ENCODE measurements around the gene SLC16A1. TPM values are rescaled to one million over a fixed set of nuclear protein-coding genes. Genes with fewer than 3 reads are reported as not detected.

SLC16A1 gene
- total RNA-seq, 1 donor from 2014 or later, result 79.3 TPM

- Mint-ChIP-seq H3K4me1 (ENCODE audit: unreplicated experiment) (peaks cover 36% of the 10 kb centered on the region), H3K27ac (peak overlapping the region; percentile 57), H3K27me3 (no peaks in the 10 kb centered on the region), H3K36me3 (peaks cover 16% of the 10 kb centered on the region), H3K9me3 (no peaks in the 10 kb centered on the region), H3K4me3 (peak overlapping the region; percentile 99)
- TF ChIP-seq CTCF (conservative IDR thresholded peaks at IDR 0.05), result no peak
- peak; percentile 75 for DNase-seq (ENCODE audit: extremely low spot score, unreplicated experiment)
Observed at GRCh38 chr1:112954945-112955772, 837 bp downstream of the SLC16A1 start.

- Mint-ChIP-seq H3K27ac (peak overlapping the region; percentile 57), H3K4me3 (peak overlapping the region; percentile 99), H3K9me3 (no peaks in the 10 kb centered on the region), H3K36me3 (peaks cover 18% of the 10 kb centered on the region), H3K27me3 (no peaks in the 10 kb centered on the region), H3K4me1 (ENCODE audit: unreplicated experiment) (peaks cover 36% of the 10 kb centered on the region)
- no peak for TF ChIP-seq CTCF (conservative IDR thresholded peaks at IDR 0.05)
- DNase-seq (ENCODE audit: extremely low spot score, unreplicated experiment), result no peak
Observed at GRCh38 chr1:112954017-112954650, 1.9 kb downstream of the SLC16A1 start.

- H3K27me3 Mint-ChIP-seq, result no peaks in the 10 kb centered on the region
- H3K4me3 Mint-ChIP-seq, result no peak overlapping the region
- TF ChIP-seq CTCF (conservative IDR thresholded peaks at IDR 0.05), result no peak
- no peaks in the 10 kb centered on the region for H3K9me3 Mint-ChIP-seq
- H3K27ac Mint-ChIP-seq, result no peak overlapping the region
- peaks cover 18% of the 10 kb centered on the region for H3K36me3 Mint-ChIP-seq
- H3K4me1 Mint-ChIP-seq (ENCODE audit: unreplicated experiment), result peaks cover 30% of the 10 kb centered on the region
- DNase-seq (ENCODE audit: extremely low spot score, unreplicated experiment), result no peak
Observed at GRCh38 chr1:112950426-112950825, 5.6 kb downstream of the SLC16A1 start.

GRCh38 chr1:112946683-112947082 is 9.3 kb downstream of the SLC16A1 start:
- H3K27ac Mint-ChIP-seq, result no peak overlapping the region

GRCh38 chr1:112939810-112940209 is 16.2 kb downstream of the SLC16A1 start:
- DNase-seq (ENCODE audit: extremely low spot score, unreplicated experiment), result no peak
- Mint-ChIP-seq H3K4me1 (ENCODE audit: unreplicated experiment) (peaks cover 22% of the 10 kb centered on the region), H3K27ac (no peak overlapping the region), H3K9me3 (no peaks in the 10 kb centered on the region), H3K4me3 (no peak overlapping the region), H3K36me3 (peaks cover 18% of the 10 kb centered on the region), H3K27me3 (no peaks in the 10 kb centered on the region)
- no peak for TF ChIP-seq CTCF (conservative IDR thresholded peaks at IDR 0.05)

More at GRCh38 chr1:112946683-112947082, 9.3 kb downstream of the SLC16A1 start:
- Mint-ChIP-seq H3K36me3 (peaks cover 18% of the 10 kb centered on the region), H3K4me1 (ENCODE audit: unreplicated experiment) (peaks cover 6% of the 10 kb centered on the region), H3K27me3 (no peaks in the 10 kb centered on the region), H3K4me3 (no peak overlapping the region), H3K9me3 (no peaks in the 10 kb centered on the region)
- DNase-seq (ENCODE audit: extremely low spot score, unreplicated experiment), result no peak
- TF ChIP-seq CTCF (conservative IDR thresholded peaks at IDR 0.05), result no peak
